Pancreas (tissue), 10 donors: ENCODE data around the gene RBM10. TPM values are rescaled to one million over a fixed set of nuclear protein-coding genes. Genes with fewer than 3 reads are reported as not detected.

Experiments used
- ATAC-seq, 4 donors: fragments of 200-7000 bp; cut with Tn5 transposase; one replicate each; pipeline versions ENCODE4 v1.8.0 to v1.9.1; 2020; ENCODE audit warnings: mild to moderate bottlenecking in 4 of 4, moderate library complexity in 4 of 4
- DNase-seq, 6 donors: peaks; one replicate each; pipeline ENCODE4 v3.0.0-alpha.2; 2020
- FAIRE-seq: peaks from 2 replicates; lab custom pipeline; 2012; peaks lifted over from hg19 to GRCh38; lab: Jason Lieb, UNC
- H3K27ac ChIP-seq, 4 donors: fragments of 200-600 bp; sonication (generic); 1 replicate in 3 of 4; 2 replicates in 1 of 4; pipeline versions ENCODE4 v1.5.0 to v1.8.0; 2020
- H3K27me3 ChIP-seq, 4 donors: fragments of 200-600 bp; one replicate each; pipeline ENCODE4 v1.8.0; 2021
- H3K36me3 ChIP-seq, 3 donors: fragments of 200-600 bp; sonication (generic) in 1 of 3; one replicate each; pipeline versions ENCODE4 v1.5.0 to v1.8.0; 2020 to 2021
- H3K4me1 ChIP-seq, 3 donors: fragments of 200-600 bp; one replicate each; pipeline ENCODE4 v1.8.0; 2021
- H3K4me3 ChIP-seq, 4 donors: fragments of 200-600 bp; sonication (generic) in 2 of 4; one replicate each; pipeline versions ENCODE4 v1.5.0 to v1.8.0; 2020 to 2021
- H3K9me3 ChIP-seq, 4 donors: fragments of 200-600 bp; one replicate each; pipeline ENCODE4 v1.8.0; 2021
- WGBS, 2 donors: extraction: QIAGEN DNeasy Blood & Tissue Kit; methylation state at CpG; one replicate each; pipeline ENCODE4 v1.1.7; 2013; 5-methylcytosine and 5-hydroxymethylcytosine counted together
- intact Hi-C, 3 donors: fragments of 100-400 bp; cut with DNase I; formaldehyde crosslinking; loops; one replicate each; pipeline versions ENCODE4 v1.11.1 to v1.14.2; 2022
- polyA plus RNA-seq, 2 donors: library from polyadenylated mRNA; stranded (reverse); fragments of 200-250 nt; gene quantifications; one replicate each; pipeline ENCODE4 v1.2.3, GENCODE V29; 2013
- total RNA-seq, 6 donors: library from RNA; stranded (reverse); fragmentation: NEBNext Ultra II Directional in 4 of 6; extraction: Animal tissue kit (Norgen Biotek cat#: 25700) in 4 of 6; gene quantifications; one replicate each; pipeline versions ENCODE4 v1.2.1 to v1.2.4, GENCODE V29; 2021 to 2023
- TF ChIP-seq, protein P1 (sequence below), 4 donors: fragments of 200-600 bp; sonication (generic) in 3 of 4; IDR thresholded peaks; one replicate each; pipeline versions ENCODE4 v1.5.0 to v1.8.0; 2021; ENCODE audit warnings: antibody characterized with exemption in 4 of 4
- donor health status: healthy with polysubstance abuse.
- donor health status: DM: no; HTN: no; CAD: no; lungs with moderate emphysema.
- donor health status: DM: no; HTN: no; CAD: no.
- donor health status: control.
- donor health status: control.
- donor health status: Bipolar disorder and iron deficiency.
- donor health status: DM: yes; HTN: yes; CAD: no.
- donor health status: DM: no; HTN: no; CAD: no.
- donor health status: DM: no; HTN: no; CAD: no.
- donor health status: DM: yes; HTN: yes; CAD: no.

RBM10 gene
- total and polyA plus RNA-seq, 8 donors, result 13.3 to 42.0 (median 21.3) TPM

DNA sequence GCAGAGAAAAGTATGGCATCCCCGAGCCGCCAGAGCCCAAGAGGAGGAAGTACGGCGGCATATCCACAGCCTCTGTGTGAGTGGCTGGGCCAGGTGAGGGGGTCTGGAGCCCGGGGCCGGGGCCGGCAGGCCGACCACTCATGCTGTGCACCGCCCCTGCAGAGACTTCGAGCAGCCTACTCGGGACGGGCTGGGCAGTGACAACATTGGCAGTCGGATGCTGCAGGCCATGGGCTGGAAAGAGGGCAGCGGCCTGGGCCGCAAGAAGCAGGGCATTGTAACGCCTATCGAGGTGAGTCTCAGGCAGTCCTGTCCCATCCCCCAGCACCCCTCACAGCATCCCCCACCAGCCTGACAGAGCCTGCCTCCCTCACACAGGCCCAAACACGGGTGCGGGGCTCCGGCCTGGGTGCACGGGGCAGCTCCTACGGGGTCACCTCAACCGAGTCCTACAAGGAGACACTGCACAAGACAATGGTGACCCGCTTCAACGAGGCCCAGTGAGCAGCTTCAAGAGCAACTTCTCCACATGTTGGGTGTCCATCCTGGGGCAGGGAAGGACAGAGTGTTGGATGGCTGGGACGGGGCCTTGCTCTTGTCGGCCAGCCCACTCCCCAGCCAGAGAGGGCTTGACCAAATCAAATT lies 41.2 kb downstream of the RBM10 start:
- intact Hi-C loops, result no loop called here
- TF ChIP-seq, protein P1, sequence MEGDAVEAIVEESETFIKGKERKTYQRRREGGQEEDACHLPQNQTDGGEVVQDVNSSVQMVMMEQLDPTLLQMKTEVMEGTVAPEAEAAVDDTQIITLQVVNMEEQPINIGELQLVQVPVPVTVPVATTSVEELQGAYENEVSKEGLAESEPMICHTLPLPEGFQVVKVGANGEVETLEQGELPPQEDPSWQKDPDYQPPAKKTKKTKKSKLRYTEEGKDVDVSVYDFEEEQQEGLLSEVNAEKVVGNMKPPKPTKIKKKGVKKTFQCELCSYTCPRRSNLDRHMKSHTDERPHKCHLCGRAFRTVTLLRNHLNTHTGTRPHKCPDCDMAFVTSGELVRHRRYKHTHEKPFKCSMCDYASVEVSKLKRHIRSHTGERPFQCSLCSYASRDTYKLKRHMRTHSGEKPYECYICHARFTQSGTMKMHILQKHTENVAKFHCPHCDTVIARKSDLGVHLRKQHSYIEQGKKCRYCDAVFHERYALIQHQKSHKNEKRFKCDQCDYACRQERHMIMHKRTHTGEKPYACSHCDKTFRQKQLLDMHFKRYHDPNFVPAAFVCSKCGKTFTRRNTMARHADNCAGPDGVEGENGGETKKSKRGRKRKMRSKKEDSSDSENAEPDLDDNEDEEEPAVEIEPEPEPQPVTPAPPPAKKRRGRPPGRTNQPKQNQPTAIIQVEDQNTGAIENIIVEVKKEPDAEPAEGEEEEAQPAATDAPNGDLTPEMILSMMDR (IDR thresholded peaks at IDR 0.05), result no peak
- DNase-seq, result no peak
- H3K27ac ChIP-seq, result no peak overlapping the region
- peaks cover 0 to 3% (median 0%) of the 10 kb centered on the region in 3 donors for H3K4me1 ChIP-seq
- ATAC-seq, result no peak
- no peak overlapping the region for H3K4me3 ChIP-seq
- H3K36me3 ChIP-seq, result peaks cover 0 to 13% (median 2%) of the 10 kb centered on the region in 3 donors
- no peaks in the 10 kb centered on the region for H3K27me3 ChIP-seq
- WGBS, 2 donors, result 85 to 91% methylated on average over 27 of the region's 27 CpGs
- H3K9me3 ChIP-seq, result no peaks in the 10 kb centered on the region
- FAIRE-seq, result no peak

DNA sequence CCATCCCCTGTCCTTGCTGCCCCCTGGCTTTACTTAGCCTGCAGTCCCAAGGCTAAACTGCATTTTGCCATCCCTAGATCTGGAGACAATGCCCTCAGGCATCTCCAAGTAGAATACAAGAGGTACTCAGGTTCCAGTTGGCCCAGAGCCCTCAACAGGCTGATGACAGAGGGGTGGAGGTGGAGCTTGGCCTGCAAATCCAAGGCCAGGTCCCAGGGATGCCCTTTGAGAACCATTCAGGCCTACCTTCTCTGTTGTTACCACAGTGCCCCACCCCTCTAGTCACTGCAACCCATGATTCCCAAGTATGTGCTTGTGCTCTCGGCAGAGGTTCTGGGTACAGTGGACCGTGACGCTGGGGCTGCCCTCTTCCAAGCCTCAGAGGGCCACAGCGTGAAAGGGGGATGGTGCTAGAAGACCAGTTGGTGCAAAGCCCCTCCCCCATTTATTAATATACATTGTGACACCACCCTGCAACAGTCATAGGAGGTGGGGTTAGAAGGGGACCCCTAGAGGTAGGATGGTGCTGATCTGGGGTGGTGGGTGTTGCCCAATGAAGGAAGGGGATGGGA lies 42.2 kb downstream of the RBM10 start:
- H3K36me3 ChIP-seq, result peaks cover 0 to 8% (median 0%) of the 10 kb centered on the region in 3 donors
- H3K9me3 ChIP-seq, result no peaks in the 10 kb centered on the region
- FAIRE-seq (no peak), DNase-seq (peak in 2 of 6 donors; percentile 34 to 45), ATAC-seq (no peak)
- TF ChIP-seq, protein P1 (IDR thresholded peaks at IDR 0.05), result no peak
- 72 to 90% methylated on average over 4 of the region's 4 CpGs for WGBS, 2 donors
- H3K27me3 ChIP-seq, result peaks cover 0 to 3% (median 0%) of the 10 kb centered on the region in 4 donors
- H3K4me1 ChIP-seq, result peaks cover 0 to 3% (median 0%) of the 10 kb centered on the region in 3 donors
- no peak overlapping the region for H3K4me3 ChIP-seq
- no peak overlapping the region for H3K27ac ChIP-seq
- intact Hi-C loops, result no loop called here

DNA sequence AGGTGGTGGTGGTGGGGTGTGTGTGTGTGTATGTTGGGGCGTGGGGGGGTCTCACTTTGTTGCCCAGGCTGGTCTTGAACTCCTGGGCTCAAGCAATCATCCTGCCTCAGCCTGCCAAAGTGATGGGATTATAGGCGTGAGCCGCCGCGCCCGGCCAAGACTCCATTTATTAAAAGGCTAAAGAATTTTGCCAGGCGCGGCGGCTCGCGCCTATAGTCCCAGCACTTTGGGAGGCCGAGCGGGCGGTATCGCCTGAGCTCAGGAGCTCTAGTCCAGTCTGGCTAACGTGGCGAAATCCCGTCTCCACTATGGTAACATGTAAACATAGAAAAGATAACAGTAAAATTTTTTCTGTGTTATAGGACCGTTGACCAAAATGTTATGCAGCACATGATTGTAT lies 44.9 kb downstream of the RBM10 start:
- Histone ChIP-seq H3K27me3 (peaks cover 0 to 3% (median 0%) of the 10 kb centered on the region in 4 donors), H3K27ac (no peak overlapping the region), H3K36me3 (peaks cover 0 to 8% (median 0%) of the 10 kb centered on the region in 3 donors), H3K9me3 (no peaks in the 10 kb centered on the region), H3K4me3 (no peak overlapping the region), H3K4me1 (peaks cover 0 to 12% (median 7%) of the 10 kb centered on the region in 3 donors)
- ATAC-seq (no peak), DNase-seq (peak in 1 of 6 donors; percentile 12), FAIRE-seq (no peak)
- intact Hi-C loops, result loop anchor here in 2 of 3 donors (5.0 to 10.0 kb wide), 2 partner anchors 185 to 197 kb away; partner anchors contain the start of gene ZNF157 (in 1 of the 2)
- TF ChIP-seq, protein P1 (IDR thresholded peaks at IDR 0.05), result no peak
- WGBS, 2 donors, result 60 to 73% methylated on average over 19 of the region's 19 CpGs

DNA sequence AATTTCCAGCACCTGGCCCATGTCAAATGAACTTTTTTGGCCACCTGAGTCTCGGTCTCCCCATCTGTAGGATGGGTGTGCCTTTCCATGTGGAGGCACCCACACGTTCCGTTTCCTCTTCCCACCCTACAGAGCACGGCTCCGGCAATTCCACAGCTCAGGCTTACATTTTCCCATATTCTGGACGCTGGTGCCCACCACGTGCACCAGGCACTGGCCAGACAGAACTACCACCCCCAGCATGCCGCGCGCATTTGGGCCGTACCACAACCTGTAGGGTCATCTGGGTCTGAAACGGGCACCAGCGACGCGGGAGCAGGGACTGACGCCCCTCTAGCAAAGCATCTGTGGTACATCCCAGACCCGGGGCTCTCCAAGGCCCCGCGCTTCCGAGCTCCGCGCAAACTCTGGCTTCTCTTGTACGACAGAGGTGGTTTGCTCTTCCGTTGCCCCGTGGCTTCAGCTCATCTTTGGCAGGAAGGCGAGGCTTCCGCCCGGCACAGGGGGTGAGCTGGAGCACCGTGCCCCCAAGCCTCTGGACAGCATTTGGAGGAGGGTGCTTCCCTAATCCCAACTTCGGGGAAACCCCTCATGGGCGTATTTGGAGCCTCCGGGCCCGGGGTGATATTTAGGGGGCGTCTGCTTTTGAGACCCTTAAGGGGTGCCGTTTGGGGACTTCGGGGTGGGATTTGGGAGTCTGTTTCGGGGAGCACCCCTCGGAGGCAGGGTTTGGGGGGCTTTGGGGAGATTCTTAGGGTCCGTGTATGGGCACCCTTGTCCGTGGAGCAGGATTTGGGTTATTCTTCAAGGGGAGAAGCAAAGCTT lies 45.6 kb downstream of the RBM10 start:
- Histone ChIP-seq H3K36me3 (peaks cover 0 to 8% (median 0%) of the 10 kb centered on the region in 3 donors), H3K27me3 (peaks cover 0 to 3% (median 0%) of the 10 kb centered on the region in 4 donors), H3K9me3 (no peaks in the 10 kb centered on the region), H3K27ac (peak overlapping the region in 2 of 4 donors; percentile 28 to 30), H3K4me3 (peak overlapping the region; percentile 19 to 57 (median 34)), H3K4me1 (peaks cover 0 to 16% (median 12%) of the 10 kb centered on the region in 3 donors)
- WGBS, 2 donors, result 3 to 17% methylated on average over 40 of the region's 40 CpGs
- DNase-seq (peak; percentile 83 to 94 (median 86)), ATAC-seq (peak; percentile 72 to 86 (median 81)), FAIRE-seq (no peak)
- TF ChIP-seq, protein P1 (IDR thresholded peaks at IDR 0.05), result no peak
- intact Hi-C loops, result loop anchor here in 2 of 3 donors (5.0 to 10.0 kb wide), 2 partner anchors 184 to 197 kb away; partner anchors contain the start of gene ZNF157 (in 1 of the 2)
